Measurements from ENCODE around the gene PRXL2C. TPM values are rescaled to one million over a fixed set of nuclear protein-coding genes. Genes with fewer than 3 reads are reported as not detected.

Gene PRXL2C
- total and polyA plus RNA-seq, 10 of the 15 experiments (the other 5 are each of a cell fraction or from before 2014, with no cell fraction given), result 4.0 to 16.0 (median 7.4) TPM

- no TSS peak for BruUV-seq (replicated peaks)
- H3K79me2 ChIP-seq (ENCODE audit: control insufficient read depth, insufficient read depth, low read length), result no peaks in the 10 kb centered on the region
- H3K27ac ChIP-seq (ENCODE audit: control insufficient read depth, insufficient read depth), result no peak overlapping the region
- intact Hi-C loops (cut with micrococcal nuclease; ENCODE audit: unreplicated experiment) (no loop called here), in situ Hi-C loops (cut with MboI) (no loop called here)
- 80% methylated on average over 6 of the region's 6 CpGs for WGBS (ENCODE audit: insufficient coverage, insufficient replicate concordance, low lambda C conversion rate, missing lambda C conversion rate)
- ChIA-PET CTCF (no interaction called here), RAD21 (ENCODE audit: unreplicated experiment) (no interaction called here), SMC1A (ENCODE audit: uncharacterized antibody, unreplicated experiment) (no interaction called here), POLR2A (no interaction called here)
- TF ChIP-seq NBN (IDR thresholded peaks at IDR 0.05) (no peak), PML (IDR thresholded peaks at IDR 0.05; ENCODE audit: low read length) (no peak), CBX3 (IDR thresholded peaks at IDR 0.05; ENCODE audit: borderline replicate concordance, low read depth) (no peak), SRF (IDR thresholded peaks at IDR 0.05; ENCODE audit: low read depth in 2 of 2, low read length in 2 of 2) (no peak), HSF1 (IDR thresholded peaks at IDR 0.05; ENCODE audit: low read depth, low read length) (no peak), NR2C1 (IDR thresholded peaks at IDR 0.05) (no peak)
- H3K9me3 ChIP-seq (replicated peaks; ENCODE audit: control insufficient read depth, insufficient read depth, low read length), result no peaks in the 10 kb centered on the region
- no peak for ATAC-seq
- H3K4me3 ChIP-seq, result no peak overlapping the region
- H2AFZ ChIP-seq (ENCODE audit: control insufficient read depth, low read depth, low read length), result no peak overlapping the region
- no peak for DNase-seq (ENCODE audit: low read depth, low spot score)
- FAIRE-seq, result no peak
- H4K20me1 ChIP-seq (ENCODE audit: control insufficient read depth, insufficient read depth), result no peaks in the 10 kb centered on the region
- H3K27me3 ChIP-seq (replicated peaks in 1 of 2; ENCODE audit: control insufficient read depth in 2 of 2, insufficient read depth in 2 of 2, low read length in 1 of 2), result no peaks in the 10 kb centered on the region
- no peaks in the 10 kb centered on the region for H3K36me3 ChIP-seq (ENCODE audit: control insufficient read depth in 2 of 2, insufficient read depth in 2 of 2, low read length in 1 of 2)
- H3K9ac ChIP-seq (ENCODE audit: control insufficient read depth, insufficient read depth, low read length), result no peak overlapping the region
- H3K4me1 ChIP-seq (ENCODE audit: control insufficient read depth, insufficient read depth, low read length), result no peaks in the 10 kb centered on the region
- no peak overlapping the region for H3K4me2 ChIP-seq (ENCODE audit: control insufficient read depth, insufficient read depth)
Measured at GRCh38 chr9:96626912-96627311, 28.2 kb downstream of the PRXL2C start.

GRCh38 chr9:96621618-96622017, 33.5 kb downstream of the PRXL2C start:
- FAIRE-seq (no peak), DNase-seq (ENCODE audit: low read depth, low spot score) (no peak), ATAC-seq (no peak)
- Histone ChIP-seq H3K9me3 (replicated peaks; ENCODE audit: control insufficient read depth, insufficient read depth, low read length) (no peaks in the 10 kb centered on the region; the same call in 2 of the 3 replicates), H3K4me1 (ENCODE audit: control insufficient read depth, insufficient read depth, low read length) (no peaks in the 10 kb centered on the region), H2AFZ (ENCODE audit: control insufficient read depth, low read depth, low read length) (no peak overlapping the region), H4K20me1 (ENCODE audit: control insufficient read depth, insufficient read depth) (no peaks in the 10 kb centered on the region), H3K36me3 (ENCODE audit: control insufficient read depth in 2 of 2, insufficient read depth in 2 of 2, low read length in 1 of 2) (no peaks in the 10 kb centered on the region), H3K9ac (ENCODE audit: control insufficient read depth, insufficient read depth, low read length) (no peak overlapping the region), H3K27ac (ENCODE audit: control insufficient read depth, insufficient read depth) (no peak overlapping the region), H3K4me2 (ENCODE audit: control insufficient read depth, insufficient read depth) (no peak overlapping the region), H3K27me3 (replicated peaks in 1 of 2; ENCODE audit: control insufficient read depth in 2 of 2, insufficient read depth in 2 of 2, low read length in 1 of 2) (peaks cover 0 to 17% of the 10 kb centered on the region in 2 experiments; a peak in 2 of 4 replicates), H3K79me2 (ENCODE audit: control insufficient read depth, insufficient read depth, low read length) (no peaks in the 10 kb centered on the region), H3K4me3 (no peak overlapping the region)
- ChIA-PET RAD21 (ENCODE audit: unreplicated experiment) (no interaction called here), CTCF (no interaction called here), SMC1A (ENCODE audit: uncharacterized antibody, unreplicated experiment) (no interaction called here), POLR2A (no interaction called here)
- whole genome bisulfite sequencing (ENCODE audit: insufficient coverage, insufficient replicate concordance, low lambda C conversion rate, missing lambda C conversion rate), result 61% methylated on average over 4 of the region's 4 CpGs
- in situ Hi-C loops (cut with MboI) (no loop called here), intact Hi-C loops (cut with micrococcal nuclease; ENCODE audit: unreplicated experiment) (no loop called here)
- no TSS peak for BruUV-seq (replicated peaks)
- TF ChIP-seq JUNB (IDR thresholded peaks at IDR 0.05) (no peak), BCLAF1 (IDR thresholded peaks at IDR 0.05) (no peak), SUZ12 (IDR thresholded peaks at IDR 0.05; ENCODE audit: unreplicated experiment) (no peak), ZBTB40 (IDR thresholded peaks at IDR 0.05; ENCODE audit: borderline replicate concordance) (no peak), WRNIP1 (IDR thresholded peaks at IDR 0.05; ENCODE audit: borderline replicate concordance, low read depth, low read length) (no peak)
